ENCODE measurements around the gene CBX4. TPM values are rescaled to one million over a fixed set of nuclear protein-coding genes. Genes with fewer than 3 reads are reported as not detected.

The CBX4 gene
- total and polyA plus RNA-seq, 10 of the 15 experiments (the other 5 are each of a cell fraction or from before 2014, with no cell fraction given), result 0.69 to 24.6 (median 4.2) TPM

DNA sequence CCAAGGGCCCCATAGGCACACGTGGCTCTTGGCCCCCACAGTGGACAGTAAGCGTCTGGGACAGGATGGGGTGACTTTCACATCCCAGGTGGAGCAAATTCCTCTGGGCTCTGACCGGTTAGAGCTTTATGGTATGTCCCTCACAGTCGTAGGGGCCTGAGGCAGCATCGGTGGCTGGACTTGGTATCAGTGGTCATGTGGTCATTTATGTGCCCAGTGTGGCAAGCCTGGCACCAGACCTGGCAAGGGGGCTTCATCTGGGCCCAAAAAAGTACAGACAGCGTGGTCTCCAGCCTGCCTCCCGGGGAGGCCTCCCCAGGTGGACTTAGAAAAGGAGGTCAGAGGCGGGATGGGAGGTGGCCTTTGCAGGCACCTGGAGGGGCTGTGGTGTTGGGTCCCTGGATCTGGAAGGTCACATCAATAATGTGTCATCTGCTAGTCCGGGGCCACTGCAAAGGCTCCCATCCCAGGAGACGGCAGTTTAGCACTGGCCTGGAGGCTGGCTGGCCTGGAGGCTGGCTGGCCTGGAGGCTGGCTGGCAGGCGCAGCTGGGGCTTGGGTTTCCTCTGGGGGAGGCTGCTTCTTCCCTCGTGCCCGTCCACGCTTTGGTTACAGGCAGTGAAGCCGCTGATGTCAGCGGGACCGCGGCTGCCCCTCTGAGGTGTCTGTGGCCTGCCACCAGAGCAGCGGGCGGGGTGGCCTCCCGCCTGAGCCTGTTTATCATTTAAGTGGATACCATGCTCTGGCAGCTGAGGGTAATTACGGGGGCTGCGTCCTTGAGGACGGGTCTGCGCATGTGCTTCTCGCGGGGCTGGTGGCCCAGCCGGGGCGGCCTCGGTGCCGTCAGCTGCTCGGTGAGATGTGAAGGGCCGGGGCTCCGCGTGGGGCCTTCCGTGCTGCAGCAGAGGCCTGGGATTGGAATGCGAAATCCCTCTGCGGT is 20.7 kb upstream of the CBX4 start:
- H3K9ac ChIP-seq (ENCODE audit: control insufficient read depth, insufficient read depth, low read length), result no peak overlapping the region
- intact Hi-C loops (cut with micrococcal nuclease; ENCODE audit: unreplicated experiment), result no loop called here
- no peak overlapping the region for H2AFZ ChIP-seq (ENCODE audit: control insufficient read depth, low read depth, low read length)
- H3K4me2 ChIP-seq (ENCODE audit: control insufficient read depth, insufficient read depth), result no peak overlapping the region
- no peak for TF ChIP-seq BHLHE40 (IDR thresholded peaks at IDR 0.05; ENCODE audit: borderline replicate concordance in 1 of 2, low read depth in 2 of 2, low read length in 1 of 2)
- no peak for TF ChIP-seq DPF2 (IDR thresholded peaks at IDR 0.05)
- TF ChIP-seq, protein P1, sequence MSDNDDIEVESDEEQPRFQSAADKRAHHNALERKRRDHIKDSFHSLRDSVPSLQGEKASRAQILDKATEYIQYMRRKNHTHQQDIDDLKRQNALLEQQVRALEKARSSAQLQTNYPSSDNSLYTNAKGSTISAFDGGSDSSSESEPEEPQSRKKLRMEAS (IDR thresholded peaks at IDR 0.05; ENCODE audit: low read depth, low read length), result no peak
- no peak for TF ChIP-seq JUNB (IDR thresholded peaks at IDR 0.05)
- TF ChIP-seq MYB (IDR thresholded peaks at IDR 0.05; ENCODE audit: borderline replicate concordance, low read depth, low read length), result no peak
- no peak for TF ChIP-seq KLF5 (IDR thresholded peaks at IDR 0.05; ENCODE audit: partially characterized antibody)
- TF ChIP-seq MXI1 (IDR thresholded peaks at IDR 0.05; ENCODE audit: low read depth, low read length), result no peak
- TF ChIP-seq, protein P2, sequence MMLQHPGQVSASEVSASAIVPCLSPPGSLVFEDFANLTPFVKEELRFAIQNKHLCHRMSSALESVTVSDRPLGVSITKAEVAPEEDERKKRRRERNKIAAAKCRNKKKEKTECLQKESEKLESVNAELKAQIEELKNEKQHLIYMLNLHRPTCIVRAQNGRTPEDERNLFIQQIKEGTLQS (IDR thresholded peaks at IDR 0.05; ENCODE audit: borderline replicate concordance, extremely low read depth, low read depth, low read length), result no peak
- TF ChIP-seq YBX1 (IDR thresholded peaks at IDR 0.05), result no peak
- no peak for TF ChIP-seq BACH1 (IDR thresholded peaks at IDR 0.05; ENCODE audit: borderline replicate concordance)
- no peak for TF ChIP-seq IRF4 (IDR thresholded peaks at IDR 0.05; ENCODE audit: low read depth, low read length)
- TF ChIP-seq CBX5 (IDR thresholded peaks at IDR 0.05; ENCODE audit: low read depth), result no peak
- no peak for TF ChIP-seq RAD51 (IDR thresholded peaks at IDR 0.05)
- TF ChIP-seq, protein P3, sequence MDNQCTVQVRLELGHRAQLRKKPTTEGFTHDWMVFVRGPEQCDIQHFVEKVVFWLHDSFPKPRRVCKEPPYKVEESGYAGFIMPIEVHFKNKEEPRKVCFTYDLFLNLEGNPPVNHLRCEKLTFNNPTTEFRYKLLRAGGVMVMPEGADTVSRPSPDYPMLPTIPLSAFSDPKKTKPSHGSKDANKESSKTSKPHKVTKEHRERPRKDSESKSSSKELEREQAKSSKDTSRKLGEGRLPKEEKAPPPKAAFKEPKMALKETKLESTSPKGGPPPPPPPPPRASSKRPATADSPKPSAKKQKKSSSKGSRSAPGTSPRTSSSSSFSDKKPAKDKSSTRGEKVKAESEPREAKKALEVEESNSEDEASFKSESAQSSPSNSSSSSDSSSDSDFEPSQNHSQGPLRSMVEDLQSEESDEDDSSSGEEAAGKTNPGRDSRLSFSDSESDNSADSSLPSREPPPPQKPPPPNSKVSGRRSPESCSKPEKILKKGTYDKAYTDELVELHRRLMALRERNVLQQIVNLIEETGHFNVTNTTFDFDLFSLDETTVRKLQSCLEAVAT (IDR thresholded peaks at IDR 0.05), result no peak
- no peak for TF ChIP-seq FOXK2 (IDR thresholded peaks at IDR 0.05)
- no peak for TF ChIP-seq YY1 (IDR thresholded peaks at IDR 0.05; ENCODE audit: low read depth, low read length)
- no peak for TF ChIP-seq RCOR1 (conservative IDR thresholded peaks at IDR 0.05; ENCODE audit: low read depth, low read length)
- no peak for TF ChIP-seq EP300 (IDR thresholded peaks at IDR 0.05; ENCODE audit: borderline replicate concordance in 1 of 2, control insufficient read depth in 1 of 2, low read depth in 2 of 2, low read length in 2 of 2)
- no peak for TF ChIP-seq ZZZ3 (IDR thresholded peaks at IDR 0.05; ENCODE audit: control insufficient read depth, insufficient read length, low read depth)
- TF ChIP-seq KAT2A (conservative IDR thresholded peaks at IDR 0.05; ENCODE audit: control insufficient read depth, low read depth, low read length), result no peak
- H4K20me1 ChIP-seq (ENCODE audit: control insufficient read depth, insufficient read depth), result no peaks in the 10 kb centered on the region
- no peak overlapping the region for H3K27ac ChIP-seq (ENCODE audit: control insufficient read depth, insufficient read depth)
- 58% methylated on average over 36 of the region's 38 CpGs for WGBS (ENCODE audit: insufficient coverage, insufficient replicate concordance, low lambda C conversion rate, missing lambda C conversion rate)
- no peak for ATAC-seq
- no peaks in the 10 kb centered on the region for H3K9me3 ChIP-seq (replicated peaks; ENCODE audit: control insufficient read depth, insufficient read depth, low read length)
- no peaks in the 10 kb centered on the region for H3K36me3 ChIP-seq (ENCODE audit: control insufficient read depth in 2 of 2, insufficient read depth in 2 of 2, low read length in 1 of 2)
- no peak overlapping the region for H3K4me3 ChIP-seq
- peaks cover 0 to 3% of the 10 kb centered on the region in 2 experiments; a peak in 2 of 4 replicates for H3K27me3 ChIP-seq (replicated peaks in 1 of 2; ENCODE audit: control insufficient read depth in 2 of 2, insufficient read depth in 2 of 2, low read length in 1 of 2)
- no peak for FAIRE-seq
- BruUV-seq (replicated peaks), result no TSS peak
- SMC1A ChIA-PET (ENCODE audit: uncharacterized antibody, unreplicated experiment), result no interaction called here
- RAD21 ChIA-PET (ENCODE audit: unreplicated experiment), result no interaction called here
- no peaks in the 10 kb centered on the region for H3K4me1 ChIP-seq (ENCODE audit: control insufficient read depth, insufficient read depth, low read length)
- POLR2A ChIA-PET, result no interaction called here
- no peak for DNase-seq (ENCODE audit: low read depth, low spot score)
- in situ Hi-C loops (cut with MboI), result no loop called here
- no peaks in the 10 kb centered on the region for H3K79me2 ChIP-seq (ENCODE audit: control insufficient read depth, insufficient read depth, low read length)
- CTCF ChIA-PET, result interaction anchor here (1.1 kb wide), 1 partner anchor 148 kb away, joined by 3 read pairs; no protein-coding TSS in a partner anchor
